Lower leg skin (tissue), 3 donors: ENCODE results near the gene SPACA7.

Experiments
- CTCF ChIP-seq, 3 donors: fragments of 450-650 bp; IDR thresholded peaks; one replicate each; pipeline ENCODE4 v1.5.1; 2016; ENCODE audit warnings: antibody characterized with exemption in 3 of 3, mild to moderate bottlenecking in 3 of 3, moderate library complexity in 2 of 3
- POLR2A ChIP-seq, 2 donors: fragments of 450-650 bp; IDR thresholded peaks; one replicate each; pipeline ENCODE4 v1.6.1; 2016 to 2017; ENCODE audit warnings: antibody characterized with exemption in 2 of 2, mild to moderate bottlenecking in 1 of 2, moderate library complexity in 1 of 2

DNA sequence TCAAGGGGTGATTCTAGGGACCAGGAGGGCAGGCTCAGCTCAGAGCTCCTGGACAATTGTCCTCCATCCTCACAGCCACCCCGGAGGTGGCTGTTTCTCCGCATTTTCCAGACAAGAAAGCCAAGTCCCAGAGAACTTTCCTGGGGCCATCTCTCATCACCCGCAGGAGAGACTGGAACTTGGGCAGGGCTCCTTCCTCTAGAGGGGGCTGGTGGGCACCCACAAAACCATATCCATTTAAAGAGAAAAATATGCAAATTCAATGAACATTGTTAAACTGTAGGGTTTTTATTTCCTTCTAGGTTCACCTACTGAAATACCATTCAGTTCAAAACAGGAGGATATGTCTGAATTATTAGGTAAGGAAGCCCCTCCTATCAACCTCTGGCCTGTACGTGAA is 16.6 kb downstream of the SPACA7 start:
- TF ChIP-seq CTCF (IDR thresholded peaks at IDR 0.05), result no peak
- TF ChIP-seq POLR2A (IDR thresholded peaks at IDR 0.05), result no peak
